KMS-11 (cell line): ENCODE data around the gene UBE2G1.

Experiments
- H2AFZ ChIP-seq: fragments of 200-600 bp; sonication (generic); 2 replicates; pipeline ENCODE4 v1.6.1; 2016; ENCODE audit warnings: antibody characterized with exemption, mixed run types, low read depth
- H3K27ac ChIP-seq: fragments of 200-600 bp; sonication (generic); 2 replicates; pipeline ENCODE4 v1.6.1; 2016; ENCODE audit warnings: mild to moderate bottlenecking, mixed run types
- H3K27me3 ChIP-seq: fragments of 200-600 bp; sonication (generic); 2 replicates; pipeline ENCODE4 v1.6.1; 2017; ENCODE audit warnings: mild to moderate bottlenecking, low read depth, mixed run types, moderate library complexity; ENCODE audit not compliant: insufficient read depth
- H3K36me3 ChIP-seq: fragments of 200-600 bp; sonication (generic); 2 replicates; pipeline ENCODE4 v1.6.1; 2017; ENCODE audit warnings: mild to moderate bottlenecking, mixed run types; ENCODE audit not compliant: insufficient read depth
- H3K4me1 ChIP-seq: fragments of 200-600 bp; sonication (generic); 2 replicates; pipeline ENCODE4 v1.6.1; 2016; ENCODE audit warnings: mild to moderate bottlenecking, low read depth, mixed run types; ENCODE audit not compliant: poor library complexity, severe bottlenecking
- H3K4me2 ChIP-seq: fragments of 200-600 bp; sonication (generic); 2 replicates; pipeline ENCODE4 v1.7.0; 2016; ENCODE audit warnings: mild to moderate bottlenecking, mixed run types
- H3K4me3 ChIP-seq: fragments of 200-600 bp; sonication (generic); IDR thresholded peaks from 2 replicates; pipeline ENCODE4 v1.6.1; 2017; ENCODE audit warnings: low read depth, low read length, mixed read lengths; ENCODE audit not compliant: insufficient read depth
- H3K79me2 ChIP-seq: fragments of 200-600 bp; sonication (generic); 2 replicates; pipeline ENCODE4 v1.6.1; 2016; ENCODE audit warnings: low read depth, mixed run types; ENCODE audit not compliant: insufficient read depth
- H3K9ac ChIP-seq: fragments of 200-600 bp; sonication (generic); 2 replicates; pipeline ENCODE4 v1.6.1; 2016; ENCODE audit warnings: mild to moderate bottlenecking, mixed run types
- H4K20me1 ChIP-seq: fragments of 200-600 bp; sonication (generic); 2 replicates; pipeline ENCODE4 v1.6.1; 2016; ENCODE audit warnings: mild to moderate bottlenecking, mixed run types; ENCODE audit not compliant: insufficient read depth
- TF ChIP-seq, protein P1 (sequence below): fragments of 200-600 bp; sonication (generic); conservative IDR thresholded peaks from 2 replicates; pipeline ENCODE4 v1.6.1; 2017; ENCODE audit warnings: low read depth, mild to moderate bottlenecking, antibody characterized with exemption, low read length, moderate library complexity, mixed read lengths

UBE2G1 gene

DNA sequence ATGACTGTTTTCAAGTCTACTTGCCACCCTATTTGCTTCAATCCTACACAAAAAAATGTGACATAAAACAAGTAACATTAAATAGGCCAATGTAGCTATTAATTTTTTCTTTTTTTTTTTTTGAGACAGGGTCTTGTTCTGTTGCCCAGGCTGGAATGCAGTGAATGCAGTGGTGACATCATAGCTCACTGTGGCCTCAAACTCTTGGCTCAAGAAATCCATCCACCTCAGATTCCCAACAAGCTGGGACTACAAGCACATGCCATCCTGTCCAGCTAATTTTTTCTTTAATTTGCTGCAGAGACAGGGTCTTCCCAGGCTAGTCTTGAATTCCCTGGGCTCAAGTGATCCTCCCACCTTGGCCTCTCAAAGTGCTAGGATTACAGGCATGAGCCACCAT, 132.1 kb downstream of the UBE2G1 start:
- Histone ChIP-seq H3K4me2 (no peak overlapping the region), H3K4me3 (no peak overlapping the region), H3K27ac (no peak overlapping the region), H3K36me3 (no peaks in the 10 kb centered on the region; the same call in 1 of the 2 replicates), H3K4me1 (peaks cover 5% of the 10 kb centered on the region), H3K9ac (no peak overlapping the region), H2AFZ (no peak overlapping the region), H4K20me1 (no peaks in the 10 kb centered on the region), H3K27me3 (no peaks in the 10 kb centered on the region), H3K79me2 (no peaks in the 10 kb centered on the region)
- TF ChIP-seq, protein P1, sequence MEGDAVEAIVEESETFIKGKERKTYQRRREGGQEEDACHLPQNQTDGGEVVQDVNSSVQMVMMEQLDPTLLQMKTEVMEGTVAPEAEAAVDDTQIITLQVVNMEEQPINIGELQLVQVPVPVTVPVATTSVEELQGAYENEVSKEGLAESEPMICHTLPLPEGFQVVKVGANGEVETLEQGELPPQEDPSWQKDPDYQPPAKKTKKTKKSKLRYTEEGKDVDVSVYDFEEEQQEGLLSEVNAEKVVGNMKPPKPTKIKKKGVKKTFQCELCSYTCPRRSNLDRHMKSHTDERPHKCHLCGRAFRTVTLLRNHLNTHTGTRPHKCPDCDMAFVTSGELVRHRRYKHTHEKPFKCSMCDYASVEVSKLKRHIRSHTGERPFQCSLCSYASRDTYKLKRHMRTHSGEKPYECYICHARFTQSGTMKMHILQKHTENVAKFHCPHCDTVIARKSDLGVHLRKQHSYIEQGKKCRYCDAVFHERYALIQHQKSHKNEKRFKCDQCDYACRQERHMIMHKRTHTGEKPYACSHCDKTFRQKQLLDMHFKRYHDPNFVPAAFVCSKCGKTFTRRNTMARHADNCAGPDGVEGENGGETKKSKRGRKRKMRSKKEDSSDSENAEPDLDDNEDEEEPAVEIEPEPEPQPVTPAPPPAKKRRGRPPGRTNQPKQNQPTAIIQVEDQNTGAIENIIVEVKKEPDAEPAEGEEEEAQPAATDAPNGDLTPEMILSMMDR: no peak

DNA sequence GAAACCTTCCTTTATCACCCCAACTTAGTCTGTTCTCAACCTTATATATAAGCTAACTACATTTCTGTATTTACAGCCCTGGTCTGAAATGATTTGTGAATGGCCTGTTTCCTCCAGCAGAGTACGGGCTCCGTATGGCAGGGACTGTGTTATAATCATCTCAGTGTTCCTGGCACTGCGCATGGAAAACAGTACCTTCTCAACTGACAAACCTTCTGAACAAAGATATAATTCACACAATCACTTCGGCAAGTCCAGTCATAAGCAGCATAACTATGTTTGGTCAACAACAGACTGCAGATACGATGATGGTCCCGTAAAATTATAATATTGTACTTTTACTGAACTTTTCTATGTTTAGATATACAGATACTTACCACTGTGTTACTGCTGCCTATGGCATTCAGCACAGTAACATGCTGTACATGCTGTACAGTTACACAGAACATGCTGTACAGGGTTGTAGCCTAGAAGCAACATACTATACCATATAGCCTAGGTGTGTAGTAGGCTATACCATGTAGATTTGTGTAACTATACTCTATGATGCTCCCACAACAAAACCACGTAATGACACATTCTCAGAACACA, 132.7 kb downstream of the UBE2G1 start:
- Histone ChIP-seq H3K79me2 (no peaks in the 10 kb centered on the region), H3K27me3 (no peaks in the 10 kb centered on the region), H2AFZ (no peak overlapping the region), H3K4me3 (no peak overlapping the region), H4K20me1 (no peaks in the 10 kb centered on the region), H3K4me2 (no peak overlapping the region), H3K36me3 (no peaks in the 10 kb centered on the region; the same call in 1 of the 2 replicates), H3K27ac (no peak overlapping the region), H3K4me1 (peaks cover 5% of the 10 kb centered on the region), H3K9ac (no peak overlapping the region)
- TF ChIP-seq, protein P1: no peak

GRCh38 chr17:4232168-4232813, 134.2 kb downstream of the UBE2G1 start:
- no peaks in the 10 kb centered on the region for H3K79me2 ChIP-seq
- H3K4me1 ChIP-seq: peaks cover 5% of the 10 kb centered on the region
- TF ChIP-seq, protein P1: no peak
- H4K20me1 ChIP-seq: no peaks in the 10 kb centered on the region
- H3K4me2 ChIP-seq: no peak overlapping the region
- no peak overlapping the region for H3K4me3 ChIP-seq
- no peaks in the 10 kb centered on the region; the same call in 1 of the 2 replicates for H3K36me3 ChIP-seq
- no peaks in the 10 kb centered on the region for H3K27me3 ChIP-seq
- H3K9ac ChIP-seq: no peak overlapping the region
- H2AFZ ChIP-seq: no peak overlapping the region
- no peak overlapping the region for H3K27ac ChIP-seq

DNA sequence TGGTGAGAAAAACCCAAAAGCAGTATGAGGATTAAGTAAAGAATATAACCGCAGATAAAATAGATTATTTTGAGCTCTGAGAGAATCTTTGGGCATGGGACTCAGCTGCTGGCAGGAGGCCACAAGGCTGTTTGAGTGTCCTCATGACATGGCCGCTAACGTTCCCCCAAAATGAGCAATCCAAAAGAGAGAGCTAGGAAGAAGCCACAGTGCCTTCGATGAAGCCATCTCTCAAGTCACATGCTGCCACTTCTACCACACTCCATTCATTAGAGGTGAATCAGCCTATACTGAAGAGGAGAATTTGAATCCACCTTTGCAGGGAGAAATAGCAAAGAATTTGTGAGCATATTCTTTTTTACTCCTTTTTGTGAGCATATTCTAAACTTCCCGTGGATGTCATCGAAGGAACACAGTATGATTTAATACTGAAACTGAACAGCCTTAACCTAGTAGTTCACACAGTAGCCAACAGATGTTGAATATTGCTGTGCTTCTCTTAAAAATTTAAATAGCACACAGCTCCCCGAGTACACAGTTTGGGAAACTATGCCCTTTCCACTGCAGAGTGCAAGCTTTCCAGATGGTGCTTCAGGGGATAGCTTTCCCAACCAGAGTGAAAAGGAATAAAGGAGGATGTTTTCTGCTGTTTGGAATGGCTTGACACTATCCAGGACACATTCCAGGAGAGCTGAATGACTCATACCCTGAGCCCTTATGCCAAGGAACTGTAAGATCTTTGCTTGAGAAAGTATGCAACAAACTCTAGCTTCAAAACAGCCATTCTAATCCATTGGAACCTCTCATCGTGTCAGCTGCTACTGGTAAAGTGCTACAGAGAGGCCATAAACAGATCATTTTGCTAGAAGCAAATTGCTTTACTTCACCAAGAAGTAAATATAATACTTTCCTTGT, 136.6 kb downstream of the UBE2G1 start:
- Histone ChIP-seq H3K9ac (no peak overlapping the region), H3K4me3 (no peak overlapping the region), H3K27ac (no peak overlapping the region), H3K79me2 (no peaks in the 10 kb centered on the region), H4K20me1 (no peaks in the 10 kb centered on the region), H3K36me3 (no peaks in the 10 kb centered on the region; the same call in 1 of the 2 replicates), H3K4me1 (peaks cover 5% of the 10 kb centered on the region), H3K27me3 (no peaks in the 10 kb centered on the region), H2AFZ (no peak overlapping the region), H3K4me2 (no peak overlapping the region)
- TF ChIP-seq, protein P1: no peak
